Measurements from ENCODE around the gene PRKAG3. TPM values are rescaled to one million over a fixed set of nuclear protein-coding genes. Genes with fewer than 3 reads are reported as not detected.

PRKAG3 gene
- total and polyA plus RNA-seq, 7 experiments from 2014 or later, result not detected

DNA sequence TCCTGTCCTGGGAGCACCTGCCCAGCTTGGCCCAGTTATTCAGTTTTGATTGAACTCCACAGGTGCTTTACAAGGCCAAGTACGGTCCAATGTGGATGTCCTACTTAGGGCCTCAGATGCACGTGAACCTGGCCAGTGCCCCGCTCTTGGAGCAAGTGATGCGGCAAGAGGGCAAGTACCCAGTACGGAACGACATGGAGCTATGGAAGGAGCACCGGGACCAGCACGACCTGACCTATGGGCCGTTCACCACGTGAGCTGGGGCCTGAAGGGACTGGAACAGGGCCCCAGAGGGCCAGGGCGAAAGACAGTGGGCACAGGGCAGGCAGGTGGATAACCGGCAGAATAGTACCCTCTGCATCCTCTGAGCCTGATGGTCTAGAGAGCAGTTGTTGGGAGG lies 22.1 kb downstream of the PRKAG3 start:
- Mint-ChIP-seq H3K36me3 (peaks cover 2 to 10% (median 5%) of the 10 kb centered on the region in 5 donors), H3K4me1 (peaks cover 0 to 5% (median 0%) of the 10 kb centered on the region in 7 donors), H3K27ac (no peak overlapping the region), H3K9me3 (peaks cover 3 to 13% (median 10%) of the 10 kb centered on the region in 11 donors), H3K4me3 (no peak overlapping the region), H3K27me3 (peaks cover 23 to 44% (median 37%) of the 10 kb centered on the region in 5 donors)
- Histone ChIP-seq H3K9me3 (ENCODE audit: control insufficient read depth in 2 of 3, low read length in 3 of 3) (no peaks in the 10 kb centered on the region), H3K27me3 (ENCODE audit: control insufficient read depth in 2 of 2, insufficient read depth in 2 of 2, low read length in 2 of 2) (no peaks in the 10 kb centered on the region), H3K4me1 (ENCODE audit: control insufficient read depth in 2 of 2, insufficient read depth in 2 of 2, low read length in 2 of 2) (no peaks in the 10 kb centered on the region), H3K4me3 (ENCODE audit: low read length) (no peak overlapping the region), H3K36me3 (ENCODE audit: control insufficient read depth in 2 of 3, insufficient read depth in 3 of 3, low read length in 3 of 3) (no peaks in the 10 kb centered on the region), H3K27ac (ENCODE audit: low read depth, low read length) (no peak overlapping the region)
- no peak for ATAC-seq
- CTCF ChIA-PET, result interaction anchor here (0.7 kb wide), 1 partner anchor 524 kb away, joined by 3 read pairs; no protein-coding TSS in a partner anchor
- POLR2A ChIA-PET, result no interaction called here
- intact Hi-C loops (cut with micrococcal nuclease), result no loop called here
- no peak for DNase-seq

DNA sequence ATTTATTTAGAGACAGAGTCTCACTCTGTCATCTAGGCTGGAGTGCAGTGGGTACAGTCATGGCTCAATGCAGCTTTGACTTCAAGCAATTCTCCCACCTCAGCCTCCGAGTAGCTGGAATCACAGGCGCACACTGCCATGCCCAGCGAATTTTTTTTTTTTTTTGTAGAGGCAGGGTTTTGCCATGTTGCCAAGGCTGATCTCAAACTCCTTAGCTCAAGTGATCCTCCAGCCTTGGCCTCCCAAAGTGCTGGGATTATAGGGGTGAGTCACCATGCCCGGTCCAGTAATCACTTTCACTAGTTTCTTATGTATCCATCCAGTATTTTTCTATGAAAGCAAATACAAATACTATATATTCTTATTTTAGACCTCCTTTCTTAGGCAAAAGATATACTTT lies 24.0 kb downstream of the PRKAG3 start:
- H3K27me3 Mint-ChIP-seq, result peaks cover 18 to 52% (median 39%) of the 10 kb centered on the region in 5 donors
- DNase-seq, result no peak
- ATAC-seq, result no peak
- intact Hi-C loops (cut with micrococcal nuclease), result no loop called here
- H3K4me3 ChIP-seq (ENCODE audit: low read length), result no peak overlapping the region
- peaks cover 3 to 21% (median 16%) of the 10 kb centered on the region in 11 donors for H3K9me3 Mint-ChIP-seq
- no peak overlapping the region for H3K4me3 Mint-ChIP-seq
- H3K4me1 ChIP-seq (ENCODE audit: control insufficient read depth in 2 of 2, insufficient read depth in 2 of 2, low read length in 2 of 2), result peaks cover 0 to 5% of the 10 kb centered on the region in 2 donors
- H3K36me3 Mint-ChIP-seq, result peaks cover 2 to 10% (median 5%) of the 10 kb centered on the region in 5 donors
- H3K27ac Mint-ChIP-seq, result no peak overlapping the region
- no peaks in the 10 kb centered on the region for H3K27me3 ChIP-seq (ENCODE audit: control insufficient read depth in 2 of 2, insufficient read depth in 2 of 2, low read length in 2 of 2)
- POLR2A ChIA-PET, result no interaction called here
- H3K9me3 ChIP-seq (ENCODE audit: control insufficient read depth in 2 of 3, low read length in 3 of 3), result no peaks in the 10 kb centered on the region
- H3K27ac ChIP-seq (ENCODE audit: low read depth, low read length), result no peak overlapping the region
- CTCF ChIA-PET, result no interaction called here
- no peaks in the 10 kb centered on the region for H3K36me3 ChIP-seq (ENCODE audit: control insufficient read depth in 2 of 3, insufficient read depth in 3 of 3, low read length in 3 of 3)
- H3K4me1 Mint-ChIP-seq, result peaks cover 0 to 8% (median 0%) of the 10 kb centered on the region in 7 donors

DNA sequence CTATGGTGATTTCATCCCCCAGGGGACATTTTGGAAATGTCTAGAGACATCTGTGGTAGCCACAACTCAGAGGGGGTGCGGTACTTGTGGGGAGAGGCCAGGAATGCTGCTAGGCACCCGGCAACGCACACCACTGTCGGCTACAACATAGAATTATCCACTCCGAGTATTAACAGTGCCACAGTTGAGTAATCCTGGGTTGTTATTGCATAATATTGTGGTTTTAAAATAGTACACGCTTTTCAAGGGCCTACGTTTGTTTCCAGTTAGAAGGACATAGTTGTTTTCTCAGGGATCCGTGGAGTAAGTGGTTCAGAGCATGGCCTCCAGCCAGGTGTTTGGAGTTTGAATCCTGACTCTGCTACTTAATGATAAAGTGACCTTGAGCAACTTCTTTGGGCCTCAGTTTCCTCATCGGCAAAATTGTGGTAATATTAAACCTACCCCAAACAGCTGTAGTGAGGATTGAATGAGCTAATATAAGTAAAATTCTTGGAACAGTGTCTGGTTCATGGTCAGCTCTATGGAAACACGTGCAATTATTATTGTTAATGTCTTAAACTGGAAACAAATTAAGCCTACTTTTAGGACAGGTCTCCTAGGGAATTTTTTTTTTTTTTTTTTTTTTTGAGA lies 25.1 kb downstream of the PRKAG3 start:
- ATAC-seq (peak; percentile 24), DNase-seq (no peak)
- ChIA-PET POLR2A (no interaction called here), CTCF (no interaction called here)
- no peak overlapping the region for H3K4me3 Mint-ChIP-seq
- Histone ChIP-seq H3K36me3 (ENCODE audit: control insufficient read depth in 2 of 3, insufficient read depth in 3 of 3, low read length in 3 of 3) (no peaks in the 10 kb centered on the region), H3K4me1 (ENCODE audit: control insufficient read depth in 2 of 2, insufficient read depth in 2 of 2, low read length in 2 of 2) (peaks cover 0 to 13% of the 10 kb centered on the region in 2 donors), H3K4me3 (ENCODE audit: low read length) (no peak overlapping the region), H3K9me3 (ENCODE audit: control insufficient read depth in 2 of 3, low read length in 3 of 3) (no peaks in the 10 kb centered on the region), H3K27ac (ENCODE audit: low read depth, low read length) (no peak overlapping the region), H3K27me3 (ENCODE audit: control insufficient read depth in 2 of 2, insufficient read depth in 2 of 2, low read length in 2 of 2) (no peaks in the 10 kb centered on the region)
- H3K27me3 Mint-ChIP-seq, result peaks cover 18 to 48% (median 36%) of the 10 kb centered on the region in 5 donors
- peaks cover 0 to 15% (median 0%) of the 10 kb centered on the region in 7 donors for H3K4me1 Mint-ChIP-seq
- no peak overlapping the region for H3K27ac Mint-ChIP-seq
- peaks cover 2 to 10% (median 5%) of the 10 kb centered on the region in 5 donors for H3K36me3 Mint-ChIP-seq
- intact Hi-C loops (cut with micrococcal nuclease), result no loop called here
- H3K9me3 Mint-ChIP-seq, result peaks cover 3 to 21% (median 16%) of the 10 kb centered on the region in 11 donors

DNA sequence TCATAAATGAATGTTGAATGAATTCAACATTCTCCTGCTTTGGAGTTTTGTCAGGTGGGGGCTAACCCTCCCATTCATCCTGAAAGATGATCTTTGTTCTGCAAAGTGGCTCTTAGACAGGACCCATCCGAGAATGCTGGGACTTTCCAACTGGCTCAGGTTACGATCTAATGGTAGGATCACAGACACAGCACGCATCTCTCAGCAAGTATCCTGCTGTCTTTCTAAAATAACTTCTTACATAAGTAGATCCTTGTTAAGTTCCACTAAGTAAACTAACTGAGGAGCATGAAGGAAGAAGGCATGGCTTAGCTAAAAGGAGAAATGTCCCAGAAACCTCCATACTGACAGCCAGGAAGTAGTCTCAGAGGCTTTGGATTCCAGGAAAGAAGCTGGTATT lies 26.0 kb downstream of the PRKAG3 start:
- H3K9me3 Mint-ChIP-seq, result peaks cover 3 to 21% (median 16%) of the 10 kb centered on the region in 11 donors
- peaks cover 0 to 15% (median 0%) of the 10 kb centered on the region in 7 donors for H3K4me1 Mint-ChIP-seq
- Histone ChIP-seq H3K27ac (ENCODE audit: low read depth, low read length) (no peak overlapping the region), H3K9me3 (ENCODE audit: control insufficient read depth in 2 of 3, low read length in 3 of 3) (no peaks in the 10 kb centered on the region), H3K27me3 (ENCODE audit: control insufficient read depth in 2 of 2, insufficient read depth in 2 of 2, low read length in 2 of 2) (no peaks in the 10 kb centered on the region), H3K4me3 (ENCODE audit: low read length) (no peak overlapping the region), H3K36me3 (ENCODE audit: control insufficient read depth in 2 of 3, insufficient read depth in 3 of 3, low read length in 3 of 3) (no peaks in the 10 kb centered on the region), H3K4me1 (ENCODE audit: control insufficient read depth in 2 of 2, insufficient read depth in 2 of 2, low read length in 2 of 2) (peaks cover 0 to 13% of the 10 kb centered on the region in 2 donors)
- ATAC-seq, result no peak
- DNase-seq, result no peak
- no peak overlapping the region for H3K4me3 Mint-ChIP-seq
- ChIA-PET POLR2A (no interaction called here), CTCF (no interaction called here)
- peaks cover 2 to 10% (median 5%) of the 10 kb centered on the region in 5 donors for H3K36me3 Mint-ChIP-seq
- peaks cover 18 to 50% (median 37%) of the 10 kb centered on the region in 5 donors for H3K27me3 Mint-ChIP-seq
- intact Hi-C loops (cut with micrococcal nuclease), result no loop called here
- no peak overlapping the region for H3K27ac Mint-ChIP-seq

DNA sequence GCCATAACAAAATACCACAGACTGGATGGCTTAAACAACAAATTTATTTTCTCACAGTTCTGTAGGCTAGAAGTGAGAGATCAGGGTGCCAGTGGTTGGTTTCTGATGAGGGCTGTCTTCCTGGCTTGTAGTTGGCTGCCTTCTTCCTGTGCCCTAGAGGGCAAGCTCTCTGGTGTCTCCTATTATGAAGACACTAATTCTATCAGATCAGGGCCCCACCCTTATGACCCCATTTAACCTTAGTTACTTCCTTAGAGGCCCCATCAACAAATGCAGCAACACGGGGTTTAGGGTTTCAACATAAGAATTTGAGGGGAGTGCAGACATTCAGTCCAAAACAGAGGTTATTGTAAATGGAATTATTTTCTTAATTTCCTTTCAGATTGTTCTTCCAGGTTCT lies 26.8 kb downstream of the PRKAG3 start:
- Histone ChIP-seq H3K4me1 (ENCODE audit: control insufficient read depth in 2 of 2, insufficient read depth in 2 of 2, low read length in 2 of 2) (peaks cover 0 to 13% of the 10 kb centered on the region in 2 donors), H3K9me3 (ENCODE audit: control insufficient read depth in 2 of 3, low read length in 3 of 3) (no peaks in the 10 kb centered on the region), H3K4me3 (ENCODE audit: low read length) (no peak overlapping the region), H3K36me3 (ENCODE audit: control insufficient read depth in 2 of 3, insufficient read depth in 3 of 3, low read length in 3 of 3) (no peaks in the 10 kb centered on the region), H3K27ac (ENCODE audit: low read depth, low read length) (no peak overlapping the region), H3K27me3 (ENCODE audit: control insufficient read depth in 2 of 2, insufficient read depth in 2 of 2, low read length in 2 of 2) (no peaks in the 10 kb centered on the region)
- no peak overlapping the region for H3K4me3 Mint-ChIP-seq
- ATAC-seq (no peak), DNase-seq (no peak)
- ChIA-PET CTCF (no interaction called here), POLR2A (no interaction called here)
- peaks cover 3 to 21% (median 16%) of the 10 kb centered on the region in 11 donors for H3K9me3 Mint-ChIP-seq
- peaks cover 0 to 15% (median 0%) of the 10 kb centered on the region in 7 donors for H3K4me1 Mint-ChIP-seq
- intact Hi-C loops (cut with micrococcal nuclease), result no loop called here
- H3K36me3 Mint-ChIP-seq, result peaks cover 2 to 10% (median 5%) of the 10 kb centered on the region in 5 donors
- no peak overlapping the region for H3K27ac Mint-ChIP-seq
- H3K27me3 Mint-ChIP-seq, result peaks cover 21 to 55% (median 40%) of the 10 kb centered on the region in 5 donors

DNA sequence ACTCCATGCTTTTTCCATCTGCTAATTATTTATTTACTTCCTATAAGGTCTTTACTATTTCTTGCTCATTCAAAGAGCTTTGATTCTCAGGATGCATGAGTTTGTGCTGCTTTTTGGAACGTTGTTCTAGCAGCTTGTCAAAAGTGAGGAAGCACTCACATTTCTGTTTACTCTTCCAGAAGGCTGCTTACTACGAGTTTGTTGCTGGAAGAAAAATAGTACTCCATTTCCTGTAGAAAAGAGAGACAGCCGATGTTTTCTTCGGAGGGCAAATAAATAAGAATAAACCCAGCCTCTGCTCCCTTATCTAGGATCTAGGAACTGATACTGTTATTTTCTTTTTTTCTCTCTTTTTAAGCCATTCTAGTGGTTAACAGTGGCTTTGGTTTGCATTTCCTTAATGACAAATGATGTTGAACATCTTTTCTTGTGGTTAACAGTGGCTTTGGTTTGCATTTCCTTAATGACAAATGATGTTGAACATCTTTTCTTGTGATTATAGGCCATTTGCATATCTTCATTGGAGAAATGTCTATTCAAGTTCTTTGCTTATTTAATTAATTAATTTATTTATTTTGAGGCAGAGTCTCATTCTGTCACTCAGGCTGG lies 29.1 kb downstream of the PRKAG3 start:
- ATAC-seq, result no peak
- H3K27ac ChIP-seq (ENCODE audit: low read depth, low read length), result no peak overlapping the region
- H3K9me3 Mint-ChIP-seq, result peaks cover 3 to 21% (median 16%) of the 10 kb centered on the region in 11 donors
- H3K4me3 ChIP-seq (ENCODE audit: low read length), result no peak overlapping the region
- H3K27me3 ChIP-seq (ENCODE audit: control insufficient read depth in 2 of 2, insufficient read depth in 2 of 2, low read length in 2 of 2), result no peaks in the 10 kb centered on the region
- no peaks in the 10 kb centered on the region for H3K9me3 ChIP-seq (ENCODE audit: control insufficient read depth in 2 of 3, low read length in 3 of 3)
- H3K27me3 Mint-ChIP-seq, result peaks cover 23 to 61% (median 33%) of the 10 kb centered on the region in 5 donors
- peaks cover 0 to 15% (median 0%) of the 10 kb centered on the region in 7 donors for H3K4me1 Mint-ChIP-seq
- H3K4me3 Mint-ChIP-seq, result peak overlapping the region in 1 of 10 donors; percentile 35
- no peaks in the 10 kb centered on the region for H3K36me3 ChIP-seq (ENCODE audit: control insufficient read depth in 2 of 3, insufficient read depth in 3 of 3, low read length in 3 of 3)
- ChIA-PET POLR2A (no interaction called here), CTCF (interaction anchor here (0.7 kb wide), 1 partner anchor 33 kb away, joined by 3 read pairs; no protein-coding TSS in a partner anchor)
- H3K36me3 Mint-ChIP-seq, result peaks cover 2 to 10% (median 5%) of the 10 kb centered on the region in 5 donors
- peaks cover 0 to 13% of the 10 kb centered on the region in 2 donors for H3K4me1 ChIP-seq (ENCODE audit: control insufficient read depth in 2 of 2, insufficient read depth in 2 of 2, low read length in 2 of 2)
- peak overlapping the region in 1 of 9 donors; percentile 9 for H3K27ac Mint-ChIP-seq
- intact Hi-C loops (cut with micrococcal nuclease), result no loop called here
- peak in 5 of 9 donors; percentile 1 to 30 (median 13) for DNase-seq

All from naive thymus-derived CD4-positive, alpha-beta T cell (primary cell).